Fibroblast of lung (primary cell): ENCODE measurements around the gene WFDC2. TPM values are rescaled to one million over a fixed set of nuclear protein-coding genes. Genes with fewer than 3 reads are reported as not detected.

Experiments
- DNase-seq, 2 donors: peaks; one replicate each; pipeline versions ENCODE4 v3.0.0 to v3.0.0-alpha.2; 2010; ENCODE audit warnings: low read depth in 2 of 2
- H2AFZ ChIP-seq: 2 replicates; pipeline ENCODE4 v1.5.1; 2012; ENCODE audit warnings: low read length, control low read depth, inconsistent platforms
- H3K27ac ChIP-seq: 2 replicates; pipeline ENCODE4 v1.5.1; 2011; ENCODE audit warnings: low read length, control low read depth; ENCODE audit not compliant: insufficient read depth
- H3K27me3 ChIP-seq: 2 replicates; pipeline ENCODE4 v1.5.1; 2011; ENCODE audit warnings: mild to moderate bottlenecking, low read length; ENCODE audit not compliant: control insufficient read depth, insufficient read depth
- H3K36me3 ChIP-seq: 2 replicates; pipeline ENCODE4 v1.5.1; 2011; ENCODE audit warnings: low read length; ENCODE audit not compliant: control insufficient read depth, insufficient read depth
- H3K4me1 ChIP-seq: 2 replicates; pipeline ENCODE4 v1.5.1; 2011; ENCODE audit warnings: low read length; ENCODE audit not compliant: control insufficient read depth, insufficient read depth; ENCODE audit errors: extremely low read depth
- H3K4me2 ChIP-seq: 2 replicates; pipeline ENCODE4 v1.5.1; 2011; ENCODE audit warnings: low read length, control low read depth; ENCODE audit not compliant: insufficient read depth; ENCODE audit errors: extremely low read depth
- H3K4me3 ChIP-seq, 4 experiments: fragments of 200-600 bp in 1 of 4; sonication (generic) in 1 of 4; replicated peaks in 1 of 4; 2 replicates each; pipeline ENCODE4 v1.5.1; 2011 to 2016; ENCODE audit warnings: low read length in 4 of 4, low read depth in 3 of 4, mild to moderate bottlenecking in 3 of 4, control low read depth in 2 of 4, inconsistent platforms in 1 of 4, mixed read lengths in 1 of 4; ENCODE audit not compliant: insufficient read depth in 1 of 4; ENCODE audit errors: control extremely low read depth in 1 of 4
- H3K79me2 ChIP-seq: 2 replicates; pipeline ENCODE4 v1.5.1; 2012; ENCODE audit warnings: mild to moderate bottlenecking, low read length, inconsistent platforms; ENCODE audit not compliant: control insufficient read depth, insufficient read depth
- H3K9ac ChIP-seq: 2 replicates; pipeline ENCODE4 v1.5.1; 2011; ENCODE audit warnings: mild to moderate bottlenecking, low read length, control low read depth; ENCODE audit not compliant: insufficient read depth
- H3K9me3 ChIP-seq: 2 replicates; pipeline ENCODE4 v1.5.1; 2012; ENCODE audit warnings: low read depth, low read length; ENCODE audit not compliant: control insufficient read depth, insufficient read depth
- H4K20me1 ChIP-seq: 2 replicates; pipeline ENCODE4 v1.5.1; 2011; ENCODE audit warnings: low read length; ENCODE audit not compliant: control insufficient read depth, insufficient read depth; ENCODE audit errors: extremely low read depth
- EZH2 ChIP-seq: IDR thresholded peaks from 2 replicates; pipeline ENCODE4 v1.5.1; 2012; ENCODE audit warnings: low read length, control low read depth, mild to moderate bottlenecking; ENCODE audit errors: missing control alignments
- polyA plus RNA-seq, 2 donors: library from polyadenylated mRNA; depleted of rRNA in 1 of 2; stranded (reverse) in 1 of 2; unstranded in 1 of 2; fragments of >200 nt; gene quantifications; 2 replicates each; pipeline ENCODE4 v1.2.1, GENCODE V29; 2011 to 2012; ENCODE audit warnings: missing spikeins in 1 of 2
- total RNA-seq: library from RNA; depleted of rRNA; stranded (reverse); fragments of >200 nt; gene quantifications from 2 replicates; pipeline ENCODE4 v1.2.1, GENCODE V29; 2014
- TF ChIP-seq, protein P1 (sequence below), 2 donors: IDR thresholded peaks in 1 of 2; conservative IDR thresholded peaks in 1 of 2; 1 replicate in 1 of 2; 2 replicates in 1 of 2; pipeline ENCODE4 v1.5.1; 2011 to 2012; ENCODE audit warnings: low read length in 2 of 2, control low read depth in 1 of 2, inconsistent platforms in 1 of 2, low read depth in 1 of 2, mild to moderate bottlenecking in 1 of 2

The WFDC2 gene
- total and polyA plus RNA-seq, 2 donors (not counting 1 experiment from before 2014, with no cell fraction given), result not detected

DNA sequence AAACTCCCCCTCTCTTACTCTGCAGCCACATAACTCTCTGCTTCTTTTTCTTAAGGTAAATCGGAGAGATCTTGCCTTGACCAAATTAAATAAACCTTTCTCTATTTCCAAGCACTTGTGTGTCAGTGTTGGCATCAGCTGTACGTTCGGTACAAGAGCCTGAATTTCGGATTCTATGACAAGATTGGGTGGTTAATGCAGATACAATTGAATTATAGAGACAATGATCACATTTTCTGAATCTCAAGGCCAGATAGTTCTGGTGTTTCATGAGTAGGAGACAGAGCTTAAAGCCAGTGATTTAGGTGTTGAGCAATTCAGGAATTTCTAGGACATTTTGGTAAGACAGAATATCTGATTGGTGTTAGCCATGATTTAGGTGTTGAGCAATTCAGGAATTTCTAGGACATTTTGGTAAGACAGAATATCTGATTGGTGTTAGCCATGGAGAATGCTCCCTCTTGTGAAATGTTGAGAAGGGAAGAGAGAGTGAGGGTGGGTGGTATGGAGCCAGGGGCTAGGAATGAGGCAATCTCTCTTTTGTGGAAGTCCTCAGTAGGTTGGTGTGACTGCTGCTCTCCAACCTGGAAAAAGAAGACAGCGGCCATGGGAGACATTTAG, 40.8 kb downstream of the WFDC2 start:
- H3K27ac ChIP-seq, result no peak overlapping the region
- H3K9ac ChIP-seq, result no peak overlapping the region
- DNase-seq, result no peak
- H3K27me3 ChIP-seq, result no peaks in the 10 kb centered on the region
- TF ChIP-seq, protein P1, sequence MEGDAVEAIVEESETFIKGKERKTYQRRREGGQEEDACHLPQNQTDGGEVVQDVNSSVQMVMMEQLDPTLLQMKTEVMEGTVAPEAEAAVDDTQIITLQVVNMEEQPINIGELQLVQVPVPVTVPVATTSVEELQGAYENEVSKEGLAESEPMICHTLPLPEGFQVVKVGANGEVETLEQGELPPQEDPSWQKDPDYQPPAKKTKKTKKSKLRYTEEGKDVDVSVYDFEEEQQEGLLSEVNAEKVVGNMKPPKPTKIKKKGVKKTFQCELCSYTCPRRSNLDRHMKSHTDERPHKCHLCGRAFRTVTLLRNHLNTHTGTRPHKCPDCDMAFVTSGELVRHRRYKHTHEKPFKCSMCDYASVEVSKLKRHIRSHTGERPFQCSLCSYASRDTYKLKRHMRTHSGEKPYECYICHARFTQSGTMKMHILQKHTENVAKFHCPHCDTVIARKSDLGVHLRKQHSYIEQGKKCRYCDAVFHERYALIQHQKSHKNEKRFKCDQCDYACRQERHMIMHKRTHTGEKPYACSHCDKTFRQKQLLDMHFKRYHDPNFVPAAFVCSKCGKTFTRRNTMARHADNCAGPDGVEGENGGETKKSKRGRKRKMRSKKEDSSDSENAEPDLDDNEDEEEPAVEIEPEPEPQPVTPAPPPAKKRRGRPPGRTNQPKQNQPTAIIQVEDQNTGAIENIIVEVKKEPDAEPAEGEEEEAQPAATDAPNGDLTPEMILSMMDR (conservative IDR thresholded peaks at IDR 0.05 in 1 of 2, IDR thresholded peaks at IDR 0.05 in 1 of 2; ENCODE audit: low read depth in 1 of 2, low read length in 2 of 2), result no peak
- TF ChIP-seq EZH2, result no peak
- no peaks in the 10 kb centered on the region for H4K20me1 ChIP-seq
- H3K36me3 ChIP-seq, result no peaks in the 10 kb centered on the region
- no peaks in the 10 kb centered on the region for H3K9me3 ChIP-seq
- no peaks in the 10 kb centered on the region for H3K79me2 ChIP-seq
- no peak overlapping the region for H3K4me3 ChIP-seq
- H3K4me2 ChIP-seq, result no peak overlapping the region
- H2AFZ ChIP-seq, result no peak overlapping the region
- H3K4me1 ChIP-seq, result no peaks in the 10 kb centered on the region

DNA sequence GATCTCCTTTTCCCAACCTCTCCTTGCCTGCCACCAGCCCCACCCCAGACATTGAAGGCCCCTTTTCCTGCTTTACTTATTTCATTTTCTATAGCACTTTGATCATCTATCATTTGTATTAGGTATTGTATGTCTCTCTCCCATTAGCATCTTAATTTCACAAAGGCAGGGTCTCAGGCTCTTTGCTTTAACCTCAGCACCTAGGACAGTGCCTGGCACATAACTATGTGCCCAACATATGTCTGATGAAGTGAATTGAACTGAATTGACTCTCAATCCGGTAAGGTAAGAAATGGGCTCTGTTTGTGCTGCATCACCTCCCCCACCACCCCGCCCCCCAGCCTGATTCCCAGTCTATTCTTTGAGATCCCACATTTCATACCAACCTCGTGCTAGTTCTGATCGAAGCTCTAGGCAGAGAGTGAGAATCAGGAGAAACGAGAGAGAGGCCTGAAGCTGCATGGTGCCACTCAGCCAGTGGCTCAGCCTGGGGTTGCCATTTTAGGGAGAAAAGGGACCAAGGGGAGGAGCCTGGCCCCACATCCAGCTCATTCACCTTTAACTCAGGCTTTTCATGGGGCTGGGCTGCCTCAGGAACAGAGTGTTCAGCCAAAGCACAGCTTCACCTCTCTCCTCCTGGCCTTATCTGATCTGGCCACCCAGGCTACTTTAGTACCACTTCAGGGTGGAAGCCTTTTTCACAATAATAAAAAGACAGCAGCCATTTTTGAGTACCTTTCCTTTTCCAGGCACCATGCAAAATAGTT, 45.8 kb downstream of the WFDC2 start, which contains the start of gene SPINT3:
Gene SPINT3, minus strand, starts transcription at position 476 of the 767 bp plus-strand sequence. Its CDS starts 14 bp downstream, at position 462.
- no peak within 1 kb of the TSS for H2AFZ ChIP-seq
- H3K27me3 ChIP-seq, result no peaks in the 10 kb centered on the region
- no peaks in the 10 kb centered on the region for H3K9me3 ChIP-seq
- TF ChIP-seq EZH2, result no peak
- H3K4me2 ChIP-seq, result no peak within 1 kb of the TSS
- no peaks in the 10 kb centered on the region for H4K20me1 ChIP-seq
- no peak for DNase-seq
- no peak within 1 kb of the TSS for H3K9ac ChIP-seq
- no peaks in the 10 kb centered on the region for H3K79me2 ChIP-seq
- H3K4me1 ChIP-seq, result no peaks in the 10 kb centered on the region
- H3K36me3 ChIP-seq, result no peaks in the 10 kb centered on the region
- H3K27ac ChIP-seq, result no peak within 1 kb of the TSS
- no peak within 1 kb of the TSS for H3K4me3 ChIP-seq

DNA sequence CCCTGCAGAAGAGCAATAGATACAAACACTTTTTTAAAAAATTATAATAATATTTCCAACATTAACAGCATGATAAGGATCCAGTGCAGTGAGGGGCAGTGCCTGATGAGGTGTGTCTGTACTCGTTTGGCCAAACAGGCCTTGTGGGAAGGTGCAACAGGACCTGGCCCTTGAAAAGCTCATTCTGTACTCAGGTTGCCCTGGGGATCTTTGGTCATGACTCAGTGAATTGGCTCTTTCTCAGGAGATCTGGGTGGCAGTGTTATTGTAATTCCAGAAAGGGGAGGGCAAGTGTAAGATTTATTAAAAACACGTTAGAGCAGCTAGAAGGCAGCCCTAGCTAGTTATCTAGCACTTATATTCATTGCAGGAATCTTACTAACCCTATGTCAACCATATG, 48.7 kb downstream of the WFDC2 start:
- peak in 1 of 2 donors; percentile 1 for DNase-seq
- Histone ChIP-seq H2AFZ (no peak overlapping the region), H3K9ac (no peak overlapping the region), H3K27ac (no peak overlapping the region), H3K79me2 (no peaks in the 10 kb centered on the region), H3K4me3 (no peak overlapping the region), H3K27me3 (no peaks in the 10 kb centered on the region), H3K36me3 (no peaks in the 10 kb centered on the region), H3K9me3 (no peaks in the 10 kb centered on the region), H4K20me1 (no peaks in the 10 kb centered on the region), H3K4me1 (no peaks in the 10 kb centered on the region), H3K4me2 (no peak overlapping the region)
- TF ChIP-seq EZH2, result no peak
- TF ChIP-seq, protein P1 (conservative IDR thresholded peaks at IDR 0.05 in 1 of 2, IDR thresholded peaks at IDR 0.05 in 1 of 2; ENCODE audit: low read depth in 1 of 2, low read length in 2 of 2), result no peak
